ENCODE results near the gene PLB1.

PLB1 gene

GRCh38 chr2:28639092-28639691 is 143.3 kb downstream of the PLB1 start:
- ATAC-seq (ENCODE audit: insufficient read depth, low read depth): no peak
- H3K36me3 ChIP-seq (ENCODE audit: insufficient read depth, low read length): no peaks in the 10 kb centered on the region
- no peak overlapping the region for H3K4me2 ChIP-seq (ENCODE audit: insufficient read depth, low read length)
- DNase-seq: no peak
- no peak for TF ChIP-seq CTCF (IDR thresholded peaks at IDR 0.05; ENCODE audit: borderline replicate concordance, extremely low read depth, low read length, poor library complexity, severe bottlenecking)
- TF ChIP-seq EZH2 (IDR thresholded peaks at IDR 0.05; ENCODE audit: borderline replicate concordance, low read depth, low read length, severe bottlenecking): no peak
- H3K27me3 ChIP-seq (ENCODE audit: insufficient read depth, low read length, poor library complexity): no peaks in the 10 kb centered on the region
- H3K27ac ChIP-seq (ENCODE audit: low read length): no peak overlapping the region
- H2AFZ ChIP-seq (ENCODE audit: low read depth, low read length): no peak overlapping the region
- no peaks in the 10 kb centered on the region for H3K9me3 ChIP-seq (ENCODE audit: insufficient read depth, low read length, severe bottlenecking)
- H3K4me1 ChIP-seq (ENCODE audit: insufficient read depth, low read length): no peaks in the 10 kb centered on the region
- H4K20me1 ChIP-seq (ENCODE audit: insufficient read depth, low read length): no peaks in the 10 kb centered on the region
- no peak overlapping the region for H3K4me3 ChIP-seq (ENCODE audit: low read depth in 1 of 2, low read length in 2 of 2)
- no peaks in the 10 kb centered on the region for H3K79me2 ChIP-seq (ENCODE audit: insufficient read depth, low read length)
- no peak overlapping the region for H3K9ac ChIP-seq (ENCODE audit: low read depth, low read length)

- DNase-seq (no peak), ATAC-seq (ENCODE audit: insufficient read depth, low read depth) (no peak)
- no peak overlapping the region for H3K4me2 ChIP-seq (ENCODE audit: insufficient read depth, low read length)
These were observed 144.0 kb downstream of the PLB1 start for GRCh38 chr2:28639836-28640235.

GRCh38 chr2:28640260-28640907 is 144.5 kb downstream of the PLB1 start:
- Histone ChIP-seq H3K4me3 (ENCODE audit: low read depth in 1 of 2, low read length in 2 of 2) (no peak overlapping the region), H2AFZ (ENCODE audit: low read depth, low read length) (no peak overlapping the region), H3K36me3 (ENCODE audit: insufficient read depth, low read length) (no peaks in the 10 kb centered on the region), H4K20me1 (ENCODE audit: insufficient read depth, low read length) (no peaks in the 10 kb centered on the region), H3K79me2 (ENCODE audit: insufficient read depth, low read length) (no peaks in the 10 kb centered on the region), H3K27me3 (ENCODE audit: insufficient read depth, low read length, poor library complexity) (no peaks in the 10 kb centered on the region), H3K9me3 (ENCODE audit: insufficient read depth, low read length, severe bottlenecking) (no peaks in the 10 kb centered on the region), H3K9ac (ENCODE audit: low read depth, low read length) (no peak overlapping the region), H3K4me1 (ENCODE audit: insufficient read depth, low read length) (no peaks in the 10 kb centered on the region), H3K4me2 (ENCODE audit: insufficient read depth, low read length) (no peak overlapping the region), H3K27ac (ENCODE audit: low read length) (no peak overlapping the region)
- ATAC-seq (ENCODE audit: insufficient read depth, low read depth) (no peak), DNase-seq (no peak)
- no peak for TF ChIP-seq EZH2 (IDR thresholded peaks at IDR 0.05; ENCODE audit: borderline replicate concordance, low read depth, low read length, severe bottlenecking)
- TF ChIP-seq CTCF (IDR thresholded peaks at IDR 0.05; ENCODE audit: borderline replicate concordance, extremely low read depth, low read length, poor library complexity, severe bottlenecking): no peak

More at GRCh38 chr2:28639836-28640235, 144.0 kb downstream of the PLB1 start:
- Histone ChIP-seq H2AFZ (ENCODE audit: low read depth, low read length) (no peak overlapping the region), H3K79me2 (ENCODE audit: insufficient read depth, low read length) (no peaks in the 10 kb centered on the region), H3K4me3 (ENCODE audit: low read depth in 1 of 2, low read length in 2 of 2) (no peak overlapping the region), H3K27ac (ENCODE audit: low read length) (no peak overlapping the region), H3K9ac (ENCODE audit: low read depth, low read length) (no peak overlapping the region), H3K36me3 (ENCODE audit: insufficient read depth, low read length) (no peaks in the 10 kb centered on the region), H3K4me1 (ENCODE audit: insufficient read depth, low read length) (no peaks in the 10 kb centered on the region), H4K20me1 (ENCODE audit: insufficient read depth, low read length) (no peaks in the 10 kb centered on the region), H3K27me3 (ENCODE audit: insufficient read depth, low read length, poor library complexity) (no peaks in the 10 kb centered on the region), H3K9me3 (ENCODE audit: insufficient read depth, low read length, severe bottlenecking) (no peaks in the 10 kb centered on the region)
- TF ChIP-seq EZH2 (IDR thresholded peaks at IDR 0.05; ENCODE audit: borderline replicate concordance, low read depth, low read length, severe bottlenecking) (no peak), CTCF (IDR thresholded peaks at IDR 0.05; ENCODE audit: borderline replicate concordance, extremely low read depth, low read length, poor library complexity, severe bottlenecking) (no peak)

All from DND-41 (cell line).